ENCODE results near the gene OSBP. TPM values are rescaled to one million over a fixed set of nuclear protein-coding genes. Genes with fewer than 3 reads are reported as not detected.
A peak's percentile ranks its signal among the peaks of the same experiment; 100 is the strongest.

OSBP gene
- total and polyA plus RNA-seq, 9 of the 15 experiments (the other 6 are each of a cell fraction or from before 2014, with no cell fraction given), result 11.7 to 49.0 (median 28.7) TPM

- WGBS (ENCODE audit: insufficient coverage, low coverage, missing lambda C conversion rate), result 0% methylated on average over 1 of the region's 1 CpG
- no peaks in the 10 kb centered on the region for H3K27me3 ChIP-seq (ENCODE audit: control insufficient read depth in 2 of 2, insufficient read depth in 2 of 2, low read length in 2 of 2)
- H2AFZ ChIP-seq (ENCODE audit: low read depth, low read length), result no peak overlapping the region; the same call in 1 of the 2 replicates
- H3K4me3 ChIP-seq, result no peak overlapping the region
- CTCF ChIA-PET (ENCODE audit: low intra/inter-chr PET ratio), result interaction anchor here (0.6 kb wide), 2 partner anchors 80 to 81 kb away, joined by 3 to 6 read pairs; no protein-coding TSS in a partner anchor
- no peak for TF ChIP-seq NR2C2 (CRISPR knock-in tag; IDR thresholded peaks at IDR 0.05)
- TF ChIP-seq NR2C2 (tag; IDR thresholded peaks at IDR 0.05), result peak; percentile 56; the same call in 1 of the 2 replicates
- no peak for TF ChIP-seq MLLT1 (IDR thresholded peaks at IDR 0.05)
- TF ChIP-seq MCM3 (IDR thresholded peaks at IDR 0.05), result no peak
- H4K20me1 ChIP-seq (replicated peaks; ENCODE audit: control insufficient read depth, insufficient read depth, low read length), result 0 out of 2 replicates have a peak, but pooled peaks cover 3% of the 10 kb centered on the region
- no peak for ATAC-seq
- no peak overlapping the region for H3K9ac ChIP-seq (ENCODE audit: insufficient read depth in 1 of 2, low read depth in 2 of 2, low read length in 2 of 2)
- intact Hi-C loops (cut with micrococcal nuclease) (loop anchor here (2.0 to 5.0 kb wide), 4 partner anchors 51 to 81 kb away; partner anchors contain the start of gene PATL1), in situ Hi-C loops (cut with MboI) (no loop called here)
- peaks cover 24% of the 10 kb centered on the region for H3K79me2 ChIP-seq (ENCODE audit: control insufficient read depth, insufficient read depth, low read length)
- H3K9me1 ChIP-seq (ENCODE audit: control insufficient read depth, insufficient read depth, low read length), result no peaks in the 10 kb centered on the region
- FAIRE-seq, result no peak
- BruUV-seq (replicated peaks), result no TSS peak
- DNase-seq (ENCODE audit: extremely low read depth in 1 of 4, low spot score in 3 of 4), result no peak
- H3K36me3 ChIP-seq (ENCODE audit: control insufficient read depth, insufficient read depth, low read length), result peaks cover 11% of the 10 kb centered on the region
- H3K27ac ChIP-seq (ENCODE audit: extremely low read depth, low read depth, low read length), result no peak overlapping the region
- H3K4me2 ChIP-seq (ENCODE audit: insufficient read depth, low read length), result no peak overlapping the region
- no peaks in the 10 kb centered on the region for H3K9me3 ChIP-seq (replicated peaks; ENCODE audit: control insufficient read depth, insufficient read depth, low read depth, low read length)
- POLR2A ChIA-PET, result interaction anchor here (1.1 to 2.9 kb wide), 3 partner anchors 11 to 62 kb away, joined by 3 to 9 read pairs (median 7); no protein-coding TSS in a partner anchor
- H3K4me1 ChIP-seq (replicated peaks in 1 of 2; ENCODE audit: control insufficient read depth in 2 of 2, insufficient read depth in 2 of 2, low read length in 2 of 2), result peaks cover 8 to 27% of the 10 kb centered on the region in 2 experiments
Measured at GRCh38 chr11:59617876-59618275, 2.3 kb upstream of the OSBP start.

Data from K562 (cell line).